Measurements from ENCODE around the gene OR6M1.

- TF ChIP-seq POLR2A (IDR thresholded peaks at IDR 0.05; ENCODE audit: low read depth, low read length) (no peak), CTCF (conservative IDR thresholded peaks at IDR 0.05; ENCODE audit: low read depth, low read length) (no peak), BHLHE40 (IDR thresholded peaks at IDR 0.05; ENCODE audit: low read depth, low read length) (no peak), RAD21 (IDR thresholded peaks at IDR 0.05; ENCODE audit: low read length) (no peak), USF2 (IDR thresholded peaks at IDR 0.05; ENCODE audit: low read depth, low read length) (no peak), MXI1 (IDR thresholded peaks at IDR 0.05; ENCODE audit: borderline replicate concordance, low read depth, low read length) (no peak)
Measured at GRCh38 chr11:123829745-123830144, 23.6 kb upstream of the OR6M1 start.
